ENCODE data around the gene ADSS1.

ADSS1 gene

GRCh38 chr14:104687601-104688504 is 36.2 kb upstream of the ADSS1 start:
- DNase-seq (ENCODE audit: low read depth, low spot score): peak; percentile 94

- no peak for DNase-seq (ENCODE audit: low read depth, low spot score)
Measured at GRCh38 chr14:104688505-104689108, 35.4 kb upstream of the ADSS1 start.

- peak; percentile 60 for DNase-seq (ENCODE audit: low read depth, low spot score)
Measured at GRCh38 chr14:104689109-104689880, 34.7 kb upstream of the ADSS1 start, which contains the start of gene INF2. Gene INF2, plus strand, starts transcription at chr14:104689618. Its CDS starts 11,748 bp downstream, at chr14:104701366.

DNA sequence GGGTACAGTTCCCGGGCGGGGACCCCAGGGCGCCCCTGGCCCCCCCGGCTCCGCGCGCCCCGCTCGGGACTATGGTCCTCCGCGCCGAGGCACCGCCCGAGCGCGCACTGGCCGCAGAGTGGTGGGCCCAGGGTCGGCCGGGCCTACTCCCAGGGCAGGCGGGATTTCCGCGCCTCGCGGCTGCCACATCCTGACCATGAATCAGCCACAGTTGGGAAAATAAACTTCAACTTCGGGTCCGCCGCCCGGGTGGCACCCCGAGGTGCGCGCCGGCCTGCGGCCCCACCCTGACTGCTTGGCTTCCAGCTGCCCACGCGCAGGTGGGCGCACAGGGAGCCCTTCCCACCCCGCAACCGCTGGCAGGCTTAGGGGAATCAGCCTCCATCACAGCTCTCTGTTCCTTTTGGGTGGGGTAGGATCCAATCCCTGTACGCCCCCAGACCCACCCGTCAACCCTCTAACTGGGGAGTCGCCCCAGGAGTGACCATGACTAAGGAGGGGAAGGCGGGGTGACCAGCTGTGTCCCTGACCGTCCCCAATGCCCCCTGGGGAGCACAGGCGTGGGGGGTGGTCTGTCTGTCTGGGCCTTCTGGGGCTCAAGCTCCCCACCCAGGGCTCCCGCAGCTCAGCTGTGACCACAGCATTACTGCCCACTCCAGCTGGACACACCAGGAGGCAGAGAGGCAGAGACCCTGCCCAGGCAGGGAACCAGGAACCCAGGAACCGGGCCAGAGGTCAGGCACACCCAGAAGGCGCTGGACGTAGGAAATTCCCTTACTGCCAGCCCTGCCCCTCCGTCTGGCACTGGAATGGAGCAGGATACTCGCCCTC is 33.9 kb upstream of the ADSS1 start:
- DNase-seq (ENCODE audit: low read depth, low spot score): no peak

DNA sequence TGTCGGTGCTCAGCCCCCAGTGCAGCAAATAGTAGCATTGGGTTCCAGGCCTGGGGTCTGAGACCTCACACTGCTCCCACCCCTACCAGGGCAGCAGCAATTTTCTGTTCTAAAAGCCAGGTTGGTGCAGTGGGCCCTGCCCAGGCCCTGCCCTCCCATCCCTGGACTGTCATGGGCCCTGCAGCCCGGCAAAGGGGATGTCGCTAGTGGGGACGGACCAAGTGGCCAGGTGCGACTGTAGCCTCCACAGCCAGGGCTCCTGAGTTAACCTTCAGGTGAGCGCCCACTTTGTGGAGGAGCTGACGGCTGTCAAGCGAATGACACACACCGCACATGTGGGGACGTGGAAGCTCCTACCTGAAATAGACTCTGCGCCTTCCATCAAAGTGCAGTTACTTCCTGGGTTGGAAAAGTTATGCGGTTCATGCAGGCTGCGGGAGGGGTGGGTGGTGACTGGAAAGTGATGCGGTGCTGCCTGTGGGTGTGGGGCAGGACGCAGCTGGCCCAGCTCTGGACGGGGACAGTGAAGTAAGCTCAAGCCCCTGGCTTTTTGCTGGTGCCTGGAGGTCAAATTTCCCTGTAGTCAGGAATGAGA is 33.1 kb upstream of the ADSS1 start:
- DNase-seq (ENCODE audit: low read depth, low spot score): no peak

- no peak for DNase-seq (ENCODE audit: low read depth, low spot score)
Measured at GRCh38 chr14:104691546-104692260, 32.3 kb upstream of the ADSS1 start.

GRCh38 chr14:104692261-104692938 is 31.6 kb upstream of the ADSS1 start:
- no peak for DNase-seq (ENCODE audit: low read depth, low spot score)

- DNase-seq (ENCODE audit: low read depth, low spot score): no peak
Measured at GRCh38 chr14:104692939-104693315, 31.1 kb upstream of the ADSS1 start.

DNA sequence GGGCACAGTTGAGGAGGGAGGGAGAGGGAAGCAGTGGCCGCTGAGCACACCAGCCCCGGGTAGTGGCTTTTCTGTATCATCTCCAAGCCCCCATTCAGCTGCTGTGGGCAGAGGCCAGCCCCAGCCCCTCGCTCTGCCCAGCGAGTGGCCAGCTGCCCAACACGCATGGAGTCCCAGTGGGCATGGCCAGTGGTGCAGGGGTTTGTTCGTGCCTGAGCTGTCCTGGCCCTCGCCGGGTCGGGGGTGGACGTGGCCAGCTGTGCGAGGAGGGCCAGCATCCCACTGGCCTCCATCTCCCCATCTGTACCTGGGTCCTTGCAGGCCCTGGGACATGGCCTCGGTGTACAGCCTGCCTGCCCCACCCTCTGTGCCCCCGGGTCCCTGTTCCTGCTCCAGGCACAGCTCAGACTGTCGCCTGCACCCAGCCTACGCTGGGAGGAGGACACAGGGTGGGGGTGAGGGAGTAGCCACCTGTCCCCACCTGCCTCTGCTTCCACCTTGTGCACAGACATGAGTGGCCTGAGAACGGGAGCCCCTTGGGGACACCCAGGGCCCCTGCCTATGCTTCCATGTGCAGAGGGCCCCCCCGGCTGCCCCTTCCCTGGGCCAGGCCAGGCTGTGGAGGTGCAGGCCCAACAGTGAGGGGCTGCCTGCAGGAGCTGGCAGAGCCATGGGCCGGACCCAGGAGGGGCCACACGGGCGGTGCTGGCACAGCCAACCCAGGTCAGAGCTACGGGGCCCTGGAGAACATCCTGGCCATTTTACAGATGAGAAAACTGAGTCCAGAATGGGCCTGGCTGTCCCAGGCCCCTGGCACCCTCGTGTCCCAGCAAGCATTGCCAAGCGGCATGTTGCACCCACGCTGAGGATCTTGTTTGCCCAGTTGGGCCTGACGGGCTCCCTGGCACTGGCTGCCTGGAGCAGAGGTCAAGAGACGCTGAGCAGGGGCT is 30.3 kb upstream of the ADSS1 start:
- no peak for DNase-seq (ENCODE audit: low read depth, low spot score)

- DNase-seq (ENCODE audit: low read depth, low spot score): no peak
Measured at GRCh38 chr14:104694475-104694950, 29.5 kb upstream of the ADSS1 start.

DNA sequence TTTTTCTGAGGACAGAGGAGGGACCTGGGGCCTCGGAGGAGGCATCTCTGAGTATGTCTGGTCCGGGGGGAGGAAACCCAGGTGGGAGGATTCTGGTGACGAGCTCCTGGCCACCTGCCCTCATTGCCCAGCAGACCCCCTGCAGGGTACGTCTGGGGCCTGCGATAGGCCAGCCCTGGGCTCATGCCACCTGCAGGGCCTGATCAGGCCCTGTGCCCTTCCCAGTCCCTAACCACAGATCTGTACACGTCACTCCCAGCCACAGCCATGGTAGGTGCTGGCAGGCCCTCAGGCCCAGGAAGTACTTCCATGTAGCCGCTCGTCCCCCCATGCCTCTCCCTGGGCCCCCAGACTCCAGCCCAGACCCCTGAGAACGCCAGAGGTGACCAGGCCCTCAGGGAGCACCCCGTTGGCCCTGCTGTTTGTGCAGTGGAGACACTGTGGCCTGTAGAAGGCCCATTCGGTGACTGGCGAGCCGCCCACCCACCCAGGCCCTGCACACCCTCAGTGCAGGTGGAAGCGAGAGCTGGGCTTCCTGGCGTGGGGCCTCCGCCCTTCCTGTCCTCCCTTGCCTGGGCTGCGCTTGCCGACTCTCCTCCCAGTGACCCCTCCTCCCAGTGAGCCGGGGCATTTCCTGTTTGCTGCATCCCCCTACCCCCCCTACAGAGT is 28.9 kb upstream of the ADSS1 start:
- DNase-seq (ENCODE audit: low read depth, low spot score): no peak

GRCh38 chr14:104695660-104696000 is 28.4 kb upstream of the ADSS1 start:
- no peak for DNase-seq (ENCODE audit: low read depth, low spot score)

DNA sequence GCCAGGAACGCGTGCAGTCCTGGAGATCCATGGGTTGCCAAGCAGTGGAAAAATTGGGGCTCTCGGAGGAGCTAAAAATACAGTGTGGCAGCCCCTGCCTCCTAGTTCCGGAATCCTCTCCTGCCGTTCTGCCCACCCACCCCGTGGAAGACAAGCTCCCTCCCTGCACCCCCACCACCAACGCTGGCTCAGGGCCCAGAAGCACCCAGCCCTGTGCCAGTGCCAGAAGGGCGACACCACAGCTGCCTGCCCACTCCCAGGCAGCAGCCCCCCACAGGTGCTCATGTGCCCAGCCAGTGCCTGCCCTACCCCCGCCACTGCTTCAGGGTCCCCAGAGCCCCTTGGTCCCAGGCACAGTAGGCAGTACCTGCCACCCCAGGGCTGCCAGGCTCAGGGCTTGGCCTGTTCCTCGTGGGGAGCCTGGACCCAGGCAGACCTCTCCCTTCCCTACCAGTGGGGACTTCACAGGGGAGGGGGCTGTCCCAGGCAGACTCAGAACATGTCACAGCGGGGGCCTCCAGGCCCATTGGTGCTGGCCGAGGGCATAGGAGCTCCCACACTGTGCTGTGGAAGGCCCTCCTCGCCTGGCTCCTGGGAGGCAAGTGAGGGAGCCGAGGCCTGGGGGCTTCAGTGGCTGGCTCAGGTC is 27.2 kb upstream of the ADSS1 start:
- no peak for DNase-seq (ENCODE audit: low read depth, low spot score)

DNA sequence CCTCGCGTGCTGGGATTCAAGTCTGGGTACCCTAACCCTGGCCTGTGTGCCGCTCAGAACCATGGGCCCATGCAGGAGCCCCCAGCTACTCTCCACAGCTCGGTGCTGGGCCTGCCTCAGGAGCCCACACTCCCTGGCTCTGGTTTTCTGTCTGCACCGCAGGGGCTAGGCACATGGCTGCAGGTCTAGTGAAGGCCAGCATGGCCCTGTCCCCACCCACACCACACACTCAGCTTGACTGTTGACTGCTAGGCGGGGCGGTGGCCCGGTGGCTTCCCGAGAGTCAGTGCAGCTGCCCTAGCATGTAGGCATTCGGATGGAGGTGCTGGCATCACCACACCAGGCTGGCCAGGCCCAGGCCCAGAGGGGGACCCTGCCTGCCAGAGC is 26.7 kb upstream of the ADSS1 start:
- DNase-seq (ENCODE audit: low read depth, low spot score): no peak

DNA sequence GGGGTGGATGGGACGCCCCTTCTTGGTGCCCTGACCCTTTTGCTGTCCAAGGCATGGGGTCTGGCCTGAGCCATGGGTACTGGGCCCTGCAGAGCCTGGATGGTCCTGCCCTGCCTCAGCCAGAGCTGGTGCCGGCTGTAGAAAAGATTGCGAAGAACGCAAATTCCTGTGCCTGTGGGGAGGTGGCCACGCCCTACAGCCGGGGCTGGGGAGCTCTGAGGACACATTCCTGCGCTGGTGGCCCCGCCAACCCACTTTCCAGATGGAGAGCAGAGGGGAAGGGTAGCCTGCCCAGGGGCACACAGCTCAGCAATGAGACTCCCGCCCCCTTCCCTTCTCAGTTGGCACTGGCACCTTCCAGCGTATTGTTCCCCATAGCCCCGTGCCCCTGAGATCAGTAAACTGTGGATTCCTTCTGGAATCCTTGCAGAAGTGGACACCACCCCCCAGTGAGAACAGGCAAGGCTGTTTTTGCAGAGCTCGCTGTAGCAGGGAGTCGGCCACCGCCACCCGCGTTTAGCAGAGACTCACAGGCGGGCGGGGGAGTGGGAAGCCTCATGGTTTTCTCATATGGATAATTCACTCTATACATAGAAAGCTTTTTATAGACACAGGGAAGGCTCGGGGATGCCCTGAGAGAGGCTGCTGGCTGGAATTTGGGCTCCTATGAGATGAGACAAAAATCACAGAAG is 26.0 kb upstream of the ADSS1 start:
- DNase-seq (ENCODE audit: low read depth, low spot score): peak; percentile 73

- DNase-seq (ENCODE audit: low read depth, low spot score): no peak
Measured at GRCh38 chr14:104698688-104699425, 25.2 kb upstream of the ADSS1 start.
